K562 (cell line): ENCODE results near the gene WDR19. TPM values are rescaled to one million over a fixed set of nuclear protein-coding genes. Genes with fewer than 3 reads are reported as not detected.

Experiments
- CHD4 ChIP-seq: fragments of 200-600 bp; sonication (generic); IDR thresholded peaks from 3 replicates; pipeline ENCODE4 v1.6.1; 2012; ENCODE audit warnings: low read depth, mild to moderate bottlenecking, mixed read lengths, low read length, inconsistent platforms; ENCODE audit not compliant: insufficient read depth, insufficient replicate concordance, poor library complexity, severe bottlenecking
- DMBX1 ChIP-seq: fragments of 250-450 bp; sonication (Bioruptor Pico); IDR thresholded peaks from 2 replicates; pipeline ENCODE4 v1.8.0; 2022; ENCODE audit warnings: inconsistent platforms, mild to moderate bottlenecking, moderate library complexity, borderline replicate concordance
- EGR1 ChIP-seq: fragments of 450-650 bp; conservative IDR thresholded peaks from 2 replicates; pipeline ENCODE4 v1.6.1; 2017; ENCODE audit warnings: mild to moderate bottlenecking
- KDM4B ChIP-seq, 2 experiments: fragments of 450-650 bp in 1 of 2; sonication (generic) in 1 of 2; IDR thresholded peaks; 2 replicates each; pipeline ENCODE4 v1.6.1; 2016 to 2017; ENCODE audit warnings: borderline replicate concordance in 2 of 2, antibody characterized with exemption in 1 of 2, low read depth in 1 of 2, mild to moderate bottlenecking in 1 of 2
- NFE2 ChIP-seq: IDR thresholded peaks from 2 replicates; pipeline ENCODE4 v1.6.1; 2014; ENCODE audit warnings: antibody characterized with exemption, low read depth
- POLR2G ChIP-seq: fragments of 200-400 bp; formaldehyde crosslinking; IDR thresholded peaks from 2 replicates; pipeline ENCODE4 v1.6.1; 2017; ENCODE audit warnings: low read depth, mild to moderate bottlenecking, antibody characterized with exemption, low read length, moderate library complexity
- RAD21 ChIP-seq, 2 experiments: fragments of 250-450 bp in 1 of 2; fragments of 450-650 bp in 1 of 2; sonication (Bioruptor Pico) in 1 of 2; formaldehyde crosslinking in 1 of 2; IDR thresholded peaks in 1 of 2; conservative IDR thresholded peaks in 1 of 2; 2 replicates each; pipeline versions ENCODE4 v1.4.0 to v1.8.0; 2020 to 2022; ENCODE audit warnings: mild to moderate bottlenecking in 2 of 2, moderate library complexity in 1 of 2
- RAD51 ChIP-seq: fragments of 450-650 bp; IDR thresholded peaks from 2 replicates; pipeline ENCODE4 v1.7.1; 2016; ENCODE audit warnings: low read depth, mild to moderate bottlenecking, borderline replicate concordance
- RFX1 ChIP-seq: fragments of 450-650 bp; IDR thresholded peaks from 2 replicates; pipeline ENCODE4 v1.6.1; 2016; ENCODE audit warnings: mild to moderate bottlenecking, moderate library complexity
- SAFB ChIP-seq: fragments of 200-400 bp; formaldehyde crosslinking; IDR thresholded peaks from 2 replicates; pipeline ENCODE4 v1.6.1; 2017; ENCODE audit warnings: low read depth, low read length, borderline replicate concordance
- TAF1 ChIP-seq: IDR thresholded peaks from 2 replicates; pipeline ENCODE4 v1.6.1; 2011; ENCODE audit warnings: mild to moderate bottlenecking, low read length, moderate library complexity; ENCODE audit not compliant: insufficient read depth, control insufficient read depth, severe bottlenecking; ENCODE audit errors: extremely low read depth
- TBP ChIP-seq: optimal IDR thresholded peaks from 2 replicates; pipeline ENCODE3; 2011; ENCODE audit warnings: low read depth, low read length, improper control_type of control experiment
- ZNF384 ChIP-seq: IDR thresholded peaks from 2 replicates; pipeline ENCODE4 v1.6.1; 2012; ENCODE audit warnings: low read depth, low read length, improper control_type of control experiment
- polyA plus RNA-seq, 8 experiments: library from polyadenylated mRNA; depleted of rRNA in 4 of 8; stranded (reverse) in 5 of 8; unstranded in 3 of 8; fragments of >200 nt; fragmentation: Nextera tagmentation in 2 of 8; fragmentation: Illumina TruSeq in 1 of 8; extraction: Ambion mirVana in 2 of 8; extraction: Trizol in 1 of 8; gene quantifications; 2 replicates each; pipeline versions ENCODE4 v1.2.1 to v1.2.3, GENCODE V29; 2011 to 2014; ENCODE audit warnings: inconsistent platforms in 1 of 8, missing spikeins in 1 of 8
- total RNA-seq, 7 experiments: library from RNA; depleted of rRNA in 6 of 7; stranded (reverse); fragments of >200 nt in 6 of 7; fragmentation: Illumina TruSeq in 2 of 7; extraction: Trizol in 2 of 7; gene quantifications; 2 replicates each; pipeline versions ENCODE4 v1.2.1 to v1.2.3, GENCODE V29; 2011 to 2021; ENCODE audit warnings: low replicate concordance in 1 of 7
- TF ChIP-seq, protein P1 (sequence below): fragments of 250-450 bp; sonication (Bioruptor Pico); IDR thresholded peaks from 2 replicates; pipeline ENCODE4 v1.4.0; 2020
- TF ChIP-seq, protein P2 (sequence below): sonication (generic); formaldehyde crosslinking; IDR thresholded peaks from 2 replicates; pipeline ENCODE4 v1.9.0; 2022; ENCODE audit warnings: mild to moderate bottlenecking, missing genetic modification reagents
- TF ChIP-seq, protein P3 (sequence below): fragments of 450-650 bp; IDR thresholded peaks from 2 replicates; pipeline ENCODE4 v1.6.1; 2018; ENCODE audit not compliant: partially characterized antibody

The WDR19 gene
- total and polyA plus RNA-seq, 9 of the 15 experiments (the other 6 are each of a cell fraction or from before 2014, with no cell fraction given) = 6.8 to 37.6 (median 11.2) TPM

DNA sequence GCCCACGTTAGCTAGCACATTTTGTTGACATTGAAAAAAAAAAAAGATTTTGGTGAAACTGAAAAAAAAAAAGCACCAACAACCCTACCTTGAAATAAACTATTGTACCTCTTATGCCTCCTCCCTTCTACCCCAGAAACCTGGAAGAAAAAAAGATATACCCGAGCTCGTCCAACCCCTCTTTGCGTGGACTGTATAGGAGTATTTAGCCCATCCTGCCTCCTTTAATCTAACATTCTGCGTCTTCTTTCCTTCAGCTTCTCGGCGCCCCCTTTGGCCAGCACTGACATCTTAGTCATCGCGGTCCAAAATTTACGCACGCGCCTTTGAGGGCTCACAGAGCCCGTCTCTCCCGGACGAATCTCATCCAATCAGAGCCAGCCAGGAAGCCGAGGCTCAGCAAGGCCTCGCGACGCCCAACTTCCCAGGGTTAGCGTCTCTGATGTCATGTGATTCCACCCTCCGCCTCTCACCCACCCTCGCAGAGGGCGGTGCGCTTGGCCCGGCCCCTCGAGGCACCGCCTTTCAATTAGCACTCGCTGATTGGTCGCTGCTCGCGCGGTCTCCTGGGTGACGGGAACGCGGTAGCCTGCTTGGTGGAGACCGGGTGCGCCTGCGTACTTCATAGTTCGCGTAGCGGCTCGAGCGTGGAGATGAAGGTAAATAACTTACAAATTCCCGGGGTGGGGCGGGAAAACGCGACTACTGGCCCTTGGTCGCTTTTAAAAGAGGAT is at the start of gene WDR19 (continued):
- TF ChIP-seq, protein P1, sequence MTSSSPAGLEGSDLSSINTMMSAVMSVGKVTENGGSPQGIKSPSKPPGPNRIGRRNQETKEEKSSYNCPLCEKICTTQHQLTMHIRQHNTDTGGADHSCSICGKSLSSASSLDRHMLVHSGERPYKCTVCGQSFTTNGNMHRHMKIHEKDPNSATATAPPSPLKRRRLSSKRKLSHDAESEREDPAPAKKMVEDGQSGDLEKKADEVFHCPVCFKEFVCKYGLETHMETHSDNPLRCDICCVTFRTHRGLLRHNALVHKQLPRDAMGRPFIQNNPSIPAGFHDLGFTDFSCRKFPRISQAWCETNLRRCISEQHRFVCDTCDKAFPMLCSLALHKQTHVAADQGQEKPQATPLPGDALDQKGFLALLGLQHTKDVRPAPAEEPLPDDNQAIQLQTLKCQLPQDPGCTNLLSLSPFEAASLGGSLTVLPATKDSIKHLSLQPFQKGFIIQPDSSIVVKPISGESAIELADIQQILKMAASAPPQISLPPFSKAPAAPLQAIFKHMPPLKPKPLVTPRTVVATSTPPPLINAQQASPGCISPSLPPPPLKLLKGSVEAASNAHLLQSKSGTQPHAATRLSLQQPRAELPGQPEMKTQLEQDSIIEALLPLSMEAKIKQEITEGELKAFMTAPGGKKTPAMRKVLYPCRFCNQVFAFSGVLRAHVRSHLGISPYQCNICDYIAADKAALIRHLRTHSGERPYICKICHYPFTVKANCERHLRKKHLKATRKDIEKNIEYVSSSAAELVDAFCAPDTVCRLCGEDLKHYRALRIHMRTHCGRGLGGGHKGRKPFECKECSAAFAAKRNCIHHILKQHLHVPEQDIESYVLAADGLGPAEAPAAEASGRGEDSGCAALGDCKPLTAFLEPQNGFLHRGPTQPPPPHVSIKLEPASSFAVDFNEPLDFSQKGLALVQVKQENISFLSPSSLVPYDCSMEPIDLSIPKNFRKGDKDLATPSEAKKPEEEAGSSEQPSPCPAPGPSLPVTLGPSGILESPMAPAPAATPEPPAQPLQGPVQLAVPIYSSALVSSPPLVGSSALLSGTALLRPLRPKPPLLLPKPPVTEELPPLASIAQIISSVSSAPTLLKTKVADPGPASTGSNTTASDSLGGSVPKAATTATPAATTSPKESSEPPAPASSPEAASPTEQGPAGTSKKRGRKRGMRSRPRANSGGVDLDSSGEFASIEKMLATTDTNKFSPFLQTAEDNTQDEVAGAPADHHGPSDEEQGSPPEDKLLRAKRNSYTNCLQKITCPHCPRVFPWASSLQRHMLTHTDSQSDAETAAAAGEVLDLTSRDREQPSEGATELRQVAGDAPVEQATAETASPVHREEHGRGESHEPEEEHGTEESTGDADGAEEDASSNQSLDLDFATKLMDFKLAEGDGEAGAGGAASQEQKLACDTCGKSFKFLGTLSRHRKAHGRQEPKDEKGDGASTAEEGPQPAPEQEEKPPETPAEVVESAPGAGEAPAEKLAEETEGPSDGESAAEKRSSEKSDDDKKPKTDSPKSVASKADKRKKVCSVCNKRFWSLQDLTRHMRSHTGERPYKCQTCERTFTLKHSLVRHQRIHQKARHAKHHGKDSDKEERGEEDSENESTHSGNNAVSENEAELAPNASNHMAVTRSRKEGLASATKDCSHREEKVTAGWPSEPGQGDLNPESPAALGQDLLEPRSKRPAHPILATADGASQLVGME (CRISPR knock-in tag) = no peak
- TF ChIP-seq, protein P2, sequence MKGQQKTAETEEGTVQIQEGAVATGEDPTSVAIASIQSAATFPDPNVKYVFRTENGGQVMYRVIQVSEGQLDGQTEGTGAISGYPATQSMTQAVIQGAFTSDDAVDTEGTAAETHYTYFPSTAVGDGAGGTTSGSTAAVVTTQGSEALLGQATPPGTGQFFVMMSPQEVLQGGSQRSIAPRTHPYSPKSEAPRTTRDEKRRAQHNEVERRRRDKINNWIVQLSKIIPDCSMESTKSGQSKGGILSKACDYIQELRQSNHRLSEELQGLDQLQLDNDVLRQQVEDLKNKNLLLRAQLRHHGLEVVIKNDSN (CRISPR knock-in tag) = peak; percentile 91
- TF ChIP-seq TAF1 (peak; percentile 39), POLR2G (peak; percentile 51; the same call in 1 of the 2 replicates), SAFB (no peak), EGR1 (peak; percentile 84), DMBX1 (CRISPR knock-in tag) (0 out of 2 replicates have a peak, but pooled peaks have one; percentile 22), RAD51 (peak; percentile 92), NFE2 (peak; percentile 78), RFX1 (peak; percentile 95), KDM4B (IDR thresholded peaks at IDR 0.05; ENCODE audit: borderline replicate concordance in 2 of 2, low read depth in 1 of 2) (no peak), ZNF384 (peak; percentile 39; the same call in 1 of the 2 replicates), CHD4 (no peak), RAD21 (CRISPR knock-in tag; conservative IDR thresholded peaks at IDR 0.05 in 1 of 2, IDR thresholded peaks at IDR 0.05 in 1 of 2) (peak; percentile 21 to 44; a peak in 2 of 4 replicates), TBP (peak; percentile 64)
- TF ChIP-seq, protein P3, sequence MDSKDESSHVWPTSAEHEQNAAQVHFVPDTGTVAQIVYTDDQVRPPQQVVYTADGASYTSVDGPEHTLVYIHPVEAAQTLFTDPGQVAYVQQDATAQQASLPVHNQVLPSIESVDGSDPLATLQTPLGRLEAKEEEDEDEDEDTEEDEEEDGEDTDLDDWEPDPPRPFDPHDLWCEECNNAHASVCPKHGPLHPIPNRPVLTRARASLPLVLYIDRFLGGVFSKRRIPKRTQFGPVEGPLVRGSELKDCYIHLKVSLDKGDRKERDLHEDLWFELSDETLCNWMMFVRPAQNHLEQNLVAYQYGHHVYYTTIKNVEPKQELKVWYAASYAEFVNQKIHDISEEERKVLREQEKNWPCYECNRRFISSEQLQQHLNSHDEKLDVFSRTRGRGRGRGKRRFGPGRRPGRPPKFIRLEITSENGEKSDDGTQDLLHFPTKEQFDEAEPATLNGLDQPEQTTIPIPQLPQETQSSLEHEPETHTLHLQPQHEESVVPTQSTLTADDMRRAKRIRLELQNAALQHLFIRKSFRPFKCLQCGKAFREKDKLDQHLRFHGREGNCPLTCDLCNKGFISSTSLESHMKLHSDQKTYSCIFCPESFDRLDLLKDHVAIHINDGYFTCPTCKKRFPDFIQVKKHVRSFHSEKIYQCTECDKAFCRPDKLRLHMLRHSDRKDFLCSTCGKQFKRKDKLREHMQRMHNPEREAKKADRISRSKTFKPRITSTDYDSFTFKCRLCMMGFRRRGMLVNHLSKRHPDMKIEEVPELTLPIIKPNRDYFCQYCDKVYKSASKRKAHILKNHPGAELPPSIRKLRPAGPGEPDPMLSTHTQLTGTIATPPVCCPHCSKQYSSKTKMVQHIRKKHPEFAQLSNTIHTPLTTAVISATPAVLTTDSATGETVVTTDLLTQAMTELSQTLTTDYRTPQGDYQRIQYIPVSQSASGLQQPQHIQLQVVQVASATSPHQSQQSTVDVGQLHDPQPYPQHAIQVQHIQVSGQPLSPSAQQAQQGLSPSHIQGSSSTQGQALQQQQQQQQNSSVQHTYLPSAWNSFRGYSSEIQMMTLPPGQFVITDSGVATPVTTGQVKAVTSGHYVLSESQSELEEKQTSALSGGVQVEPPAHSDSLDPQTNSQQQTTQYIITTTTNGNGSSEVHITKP = peak; percentile 6
